Stomach (tissue), 4 donors: ENCODE measurements around the gene LMTK2.

Source experiments
- EP300 ChIP-seq: sonication (generic); formaldehyde crosslinking; IDR thresholded peaks from one replicate; pipeline ENCODE4 v1.6.1; 2017; ENCODE audit warnings: antibody characterized with exemption
- POLR2A ChIP-seq, 4 donors: fragments of 450-650 bp; IDR thresholded peaks; one replicate each; pipeline ENCODE4 v1.6.1; 2016; ENCODE audit warnings: antibody characterized with exemption in 4 of 4, control low read depth in 2 of 4, mild to moderate bottlenecking in 1 of 4, moderate library complexity in 1 of 4
- POLR2AphosphoS5 ChIP-seq, 3 donors: sonication (generic); formaldehyde crosslinking; IDR thresholded peaks; one replicate each; pipeline ENCODE4 v1.6.1; 2016; ENCODE audit warnings: antibody characterized with exemption in 3 of 3
- TF ChIP-seq, protein P1 (sequence below), 7 experiments: fragments of 450-650 bp in 4 of 7; fragments of 200-600 bp in 3 of 7; sonication (generic) in 3 of 7; IDR thresholded peaks; one replicate each; pipeline ENCODE4 v1.5.1; 2016 to 2019; ENCODE audit warnings: antibody characterized with exemption in 7 of 7, control low read depth in 2 of 7, mild to moderate bottlenecking in 1 of 7

DNA sequence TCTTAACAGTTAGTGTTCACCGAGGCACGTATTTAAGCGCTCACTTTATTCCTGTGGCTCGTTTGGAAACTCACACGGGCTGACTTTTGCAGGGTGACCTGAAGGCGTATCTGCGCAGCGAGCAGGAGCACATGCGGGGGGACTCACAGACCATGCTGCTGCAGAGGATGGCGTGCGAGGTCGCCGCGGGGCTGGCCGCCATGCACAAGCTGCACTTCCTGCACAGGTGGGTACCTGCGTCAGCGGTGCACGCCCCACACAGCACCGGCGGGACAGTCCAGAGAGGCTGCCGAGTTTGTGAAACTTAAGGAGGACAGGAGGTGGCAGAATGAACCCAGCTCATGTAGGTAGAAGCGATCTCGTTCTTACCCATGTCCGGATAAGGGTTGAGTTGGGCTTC lies 64.8 kb downstream of the LMTK2 start:
- TF ChIP-seq POLR2A (IDR thresholded peaks at IDR 0.05) (no peak), EP300 (no peak), POLR2AphosphoS5 (IDR thresholded peaks at IDR 0.05) (no peak)
- TF ChIP-seq, protein P1, sequence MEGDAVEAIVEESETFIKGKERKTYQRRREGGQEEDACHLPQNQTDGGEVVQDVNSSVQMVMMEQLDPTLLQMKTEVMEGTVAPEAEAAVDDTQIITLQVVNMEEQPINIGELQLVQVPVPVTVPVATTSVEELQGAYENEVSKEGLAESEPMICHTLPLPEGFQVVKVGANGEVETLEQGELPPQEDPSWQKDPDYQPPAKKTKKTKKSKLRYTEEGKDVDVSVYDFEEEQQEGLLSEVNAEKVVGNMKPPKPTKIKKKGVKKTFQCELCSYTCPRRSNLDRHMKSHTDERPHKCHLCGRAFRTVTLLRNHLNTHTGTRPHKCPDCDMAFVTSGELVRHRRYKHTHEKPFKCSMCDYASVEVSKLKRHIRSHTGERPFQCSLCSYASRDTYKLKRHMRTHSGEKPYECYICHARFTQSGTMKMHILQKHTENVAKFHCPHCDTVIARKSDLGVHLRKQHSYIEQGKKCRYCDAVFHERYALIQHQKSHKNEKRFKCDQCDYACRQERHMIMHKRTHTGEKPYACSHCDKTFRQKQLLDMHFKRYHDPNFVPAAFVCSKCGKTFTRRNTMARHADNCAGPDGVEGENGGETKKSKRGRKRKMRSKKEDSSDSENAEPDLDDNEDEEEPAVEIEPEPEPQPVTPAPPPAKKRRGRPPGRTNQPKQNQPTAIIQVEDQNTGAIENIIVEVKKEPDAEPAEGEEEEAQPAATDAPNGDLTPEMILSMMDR (IDR thresholded peaks at IDR 0.05), result no peak
